GM19467 (cell line): ENCODE data around the gene CREB3L2.
"Not testable (repeated sequence)": the region's sequence is repeated elsewhere in the genome, so short reads cannot be mapped to it uniquely, and the experiment has no call there.

ENCODE experiments used
- ATAC-seq: cut with Tn5 transposase; IDR thresholded peaks from one replicate; pipeline ENCODE4 v1.9.1; 2021; ENCODE audit warnings: mild to moderate bottlenecking, moderate library complexity; ENCODE audit not compliant: unreplicated experiment

The CREB3L2 gene

GRCh38 chr7:137908106-137908505, 93.8 kb downstream of the CREB3L2 start:
- no peak for ATAC-seq

DNA sequence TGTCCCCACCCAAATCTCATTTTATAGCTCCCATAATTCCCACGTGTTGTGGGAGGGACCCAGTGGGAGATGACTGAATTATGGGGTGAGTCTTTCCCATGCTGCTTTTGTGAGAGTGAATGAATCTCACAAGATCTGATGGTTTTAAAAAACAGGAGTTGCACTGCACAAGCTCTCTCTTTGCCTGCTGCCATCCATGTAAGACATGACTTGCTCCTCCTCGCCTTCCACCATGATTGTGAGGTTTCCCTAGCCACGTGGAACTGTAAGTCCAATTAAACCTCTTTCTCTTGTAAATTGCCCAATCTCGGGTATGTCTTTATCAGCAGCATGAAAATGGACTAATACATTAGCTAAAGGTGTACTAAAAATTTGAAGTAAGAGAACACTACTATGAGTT, 95.2 kb downstream of the CREB3L2 start:
- not testable (repeated sequence) for ATAC-seq

DNA sequence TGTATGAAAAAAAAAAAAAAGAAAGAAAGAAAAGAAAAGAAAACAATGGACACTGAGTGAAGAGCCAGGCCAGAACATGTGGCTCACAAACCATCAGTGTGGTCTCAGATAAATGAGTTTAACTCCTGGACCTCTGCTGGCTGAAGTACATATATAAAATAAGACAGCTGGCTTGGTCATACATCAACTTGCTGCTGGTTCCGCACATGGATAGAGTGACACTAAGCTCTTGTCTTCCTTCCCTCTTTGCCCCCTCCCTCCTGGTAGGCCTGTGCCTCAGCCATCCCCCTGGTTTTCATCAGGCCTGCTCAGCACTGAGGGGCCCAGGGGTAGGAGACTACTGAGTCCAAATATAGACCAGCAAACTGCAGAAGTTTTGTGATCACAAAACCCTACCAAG, 97.1 kb downstream of the CREB3L2 start:
- no peak for ATAC-seq

- peak; percentile 49 for ATAC-seq
Measured at GRCh38 chr7:137903382-137904169, 98.3 kb downstream of the CREB3L2 start.

DNA sequence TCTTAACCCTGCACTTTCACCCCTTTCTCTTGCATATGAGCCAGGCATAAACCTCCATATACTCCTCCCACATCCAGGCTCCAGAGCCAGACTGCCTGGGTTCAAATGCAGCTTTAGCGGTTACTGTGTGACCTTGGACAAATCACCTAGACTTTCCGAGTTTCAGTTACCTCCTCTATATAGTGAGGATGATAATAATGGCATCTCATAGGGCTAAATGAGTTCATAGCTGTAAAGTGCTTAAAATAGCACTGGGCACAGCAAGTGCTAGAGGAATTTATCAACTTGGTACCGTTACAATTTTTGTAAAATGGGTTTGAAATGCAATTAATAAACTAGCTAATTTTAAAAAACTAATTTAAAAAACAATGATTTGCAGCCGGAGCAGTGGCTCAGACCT, 101.7 kb downstream of the CREB3L2 start:
- no peak for ATAC-seq

DNA sequence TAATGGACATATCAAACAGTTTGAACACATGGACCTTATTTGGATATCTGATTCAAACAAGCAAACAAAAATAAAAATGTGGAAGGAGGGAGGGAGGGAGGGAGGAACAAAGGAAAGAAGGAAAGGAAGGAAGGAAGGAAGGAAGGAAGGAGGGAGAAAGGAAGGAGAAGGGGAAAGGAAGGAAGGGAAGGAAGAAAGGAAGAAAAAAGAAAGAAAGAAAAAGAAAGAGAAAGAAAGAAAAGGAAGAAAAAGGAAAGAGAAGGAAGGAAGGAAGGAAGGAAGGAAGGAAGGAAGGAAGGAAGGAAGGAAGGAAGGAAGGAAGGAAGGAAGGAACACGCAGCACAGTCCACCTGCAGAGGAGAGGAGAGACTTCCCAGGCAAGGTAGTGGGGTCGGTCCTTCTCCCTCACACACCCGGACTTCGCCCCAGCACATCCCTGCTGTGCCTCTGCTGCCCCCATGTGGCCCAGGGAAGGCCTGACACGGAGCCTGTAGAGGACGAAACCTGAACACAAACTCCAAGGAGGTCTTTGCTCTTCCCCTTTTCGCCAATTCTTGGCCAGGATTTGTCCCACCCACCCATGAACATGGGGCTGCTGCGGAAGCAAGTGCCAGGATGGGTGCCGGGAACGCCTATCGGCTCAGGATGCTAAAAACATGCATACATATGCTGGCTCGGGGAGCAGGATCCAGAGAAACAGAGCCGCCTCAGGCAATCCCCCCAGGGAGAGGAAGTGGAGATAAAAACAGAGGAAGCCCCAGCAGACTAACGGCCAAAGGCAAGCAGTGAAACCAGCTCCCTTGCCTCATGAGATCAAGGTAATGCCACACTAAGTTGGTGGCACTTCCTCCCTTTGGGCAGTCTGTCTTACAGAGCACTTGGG, 102.8 kb downstream of the CREB3L2 start:
- peak; percentile 68 for ATAC-seq

GRCh38 chr7:137895301-137896221, 106.3 kb downstream of the CREB3L2 start:
- ATAC-seq = peak; percentile 60

DNA sequence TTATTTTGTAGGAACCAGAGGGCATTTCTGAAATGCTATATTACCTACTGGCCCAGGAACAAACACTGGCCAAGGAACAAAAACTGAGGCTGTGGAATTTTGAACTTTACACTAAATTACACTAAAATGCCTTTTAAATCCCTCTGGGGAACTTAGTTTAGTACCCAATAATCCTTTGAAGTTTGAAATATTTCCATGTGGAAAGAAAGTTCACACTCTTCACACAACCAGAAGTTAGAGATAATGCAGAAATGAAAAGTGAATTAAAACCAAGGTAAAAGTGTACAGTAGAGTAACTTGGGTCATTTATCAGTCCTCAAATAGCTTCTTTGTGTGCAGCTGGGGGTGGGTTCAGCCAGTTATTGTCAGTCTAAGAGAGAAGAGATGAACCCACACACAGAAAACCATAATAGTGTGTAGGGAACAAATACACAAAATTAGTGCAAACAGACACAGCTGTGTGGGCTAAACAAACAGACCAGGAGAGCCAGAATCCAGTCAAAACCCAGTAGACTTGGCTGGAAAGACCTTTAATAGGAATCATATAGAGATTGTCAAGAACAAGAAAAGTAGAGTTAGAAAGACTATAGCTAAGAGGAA, 108.6 kb downstream of the CREB3L2 start:
- no peak for ATAC-seq

DNA sequence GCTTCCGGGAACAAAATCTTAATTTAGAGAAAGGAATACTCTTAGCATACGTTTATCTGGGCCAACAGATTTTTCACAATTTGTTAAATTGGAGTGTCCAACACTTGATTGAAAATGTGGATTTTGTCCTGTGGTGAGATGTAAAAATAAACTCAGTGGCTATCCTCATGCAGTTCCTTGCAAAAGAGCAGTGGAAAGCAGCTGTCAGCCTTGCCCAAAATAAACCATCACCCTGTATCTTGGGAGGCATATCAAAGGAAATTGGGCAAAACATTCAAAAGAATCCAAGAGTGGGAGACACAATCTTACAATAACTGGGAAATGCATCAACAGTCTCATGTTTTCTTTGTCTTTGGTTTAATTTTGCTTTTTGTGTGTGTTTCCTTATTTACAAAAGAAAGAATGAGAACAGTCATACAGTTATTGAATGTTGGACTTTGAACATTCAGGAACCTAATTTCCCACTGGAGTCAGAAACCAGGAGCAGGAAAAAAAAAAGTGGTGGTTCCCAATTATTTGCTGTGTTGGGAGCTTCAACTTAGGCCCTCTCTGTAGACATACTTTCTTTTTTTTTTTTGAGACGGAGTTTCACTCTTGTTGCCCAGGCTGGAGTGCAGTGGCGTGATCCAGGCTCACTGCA, 110.8 kb downstream of the CREB3L2 start:
- no peak for ATAC-seq

DNA sequence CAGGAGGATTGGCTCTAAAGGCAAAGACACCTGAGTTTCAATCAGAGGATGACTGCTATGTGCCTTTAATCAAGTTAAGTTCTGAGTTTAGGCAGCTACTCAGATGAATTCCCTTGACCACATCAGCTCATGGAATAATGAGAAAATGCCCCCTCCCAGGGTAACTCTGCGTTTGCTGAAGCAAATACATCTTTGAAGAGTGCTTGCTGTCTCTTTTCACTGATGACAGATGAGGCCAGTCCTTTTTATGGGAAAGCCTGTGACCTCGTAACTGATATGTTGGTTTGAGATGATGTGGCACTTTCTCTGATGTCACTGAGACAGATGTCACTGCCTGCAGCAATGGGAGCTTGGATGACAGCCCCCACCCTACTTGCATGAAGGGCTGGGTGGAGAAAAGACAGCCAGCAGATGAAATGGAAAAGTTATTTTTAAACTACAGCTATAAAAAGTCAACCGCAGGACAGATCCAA, 111.4 kb downstream of the CREB3L2 start:
- ATAC-seq = no peak

GRCh38 chr7:137888241-137888640, 113.6 kb downstream of the CREB3L2 start:
- ATAC-seq = no peak

DNA sequence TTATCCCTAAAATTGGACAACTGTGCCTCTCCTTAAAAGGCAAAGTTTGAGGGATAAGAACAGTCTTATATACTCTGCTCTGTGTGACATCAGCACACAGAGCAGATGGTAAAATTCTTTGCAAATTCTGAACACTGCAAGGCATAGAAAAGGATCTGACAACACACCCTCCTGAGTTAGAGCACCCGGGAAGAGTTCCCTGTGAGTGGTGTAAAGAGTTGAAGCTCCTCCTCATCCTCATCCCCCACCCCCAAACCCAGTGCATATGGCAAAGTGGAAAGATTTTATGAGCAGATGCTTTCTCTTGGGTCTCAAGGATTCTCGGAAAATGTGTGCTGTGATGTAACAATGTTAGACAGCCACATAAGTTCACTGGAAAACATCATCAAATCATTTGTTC, 115.1 kb downstream of the CREB3L2 start:
- ATAC-seq = no peak

- ATAC-seq = no peak
Measured at GRCh38 chr7:137886281-137886680, 115.6 kb downstream of the CREB3L2 start.

DNA sequence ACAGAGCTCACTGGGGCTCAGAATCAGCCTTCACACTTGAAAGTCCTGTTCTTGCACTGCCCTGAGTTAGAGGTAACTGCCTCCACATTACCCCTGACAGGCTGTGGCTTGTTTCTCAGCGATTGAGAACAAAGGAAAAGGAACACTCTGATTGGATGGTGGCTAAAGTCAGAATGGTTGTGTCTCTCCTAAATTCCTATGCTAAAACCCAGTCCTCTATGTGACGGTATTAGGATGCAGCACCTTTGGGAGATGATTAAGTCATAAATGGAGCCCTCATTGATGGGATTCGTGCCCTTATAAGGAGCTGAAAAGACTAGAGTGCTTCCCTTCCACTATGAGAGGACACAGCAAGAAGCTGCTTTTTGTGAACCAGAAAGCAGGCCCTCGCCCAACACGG, 116.2 kb downstream of the CREB3L2 start:
- no peak for ATAC-seq

DNA sequence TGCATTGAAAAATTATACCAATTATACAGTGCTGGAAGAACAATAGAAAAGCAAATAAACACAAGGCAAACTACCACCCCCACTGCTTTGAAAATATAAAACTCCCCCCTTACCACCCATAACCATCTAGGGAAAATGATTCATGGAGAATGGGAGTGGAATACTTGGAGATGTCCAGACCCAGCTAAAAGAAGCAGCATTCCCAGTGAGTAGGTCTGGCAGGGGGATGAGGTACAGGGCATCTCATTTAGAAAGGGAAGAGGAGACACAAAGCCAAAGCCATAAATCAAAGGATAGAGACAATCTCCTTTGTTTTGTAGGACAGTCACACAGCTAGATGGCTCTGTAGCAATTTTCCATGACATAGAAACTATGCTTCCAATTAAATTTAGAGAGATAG, 119.1 kb downstream of the CREB3L2 start:
- no peak for ATAC-seq

DNA sequence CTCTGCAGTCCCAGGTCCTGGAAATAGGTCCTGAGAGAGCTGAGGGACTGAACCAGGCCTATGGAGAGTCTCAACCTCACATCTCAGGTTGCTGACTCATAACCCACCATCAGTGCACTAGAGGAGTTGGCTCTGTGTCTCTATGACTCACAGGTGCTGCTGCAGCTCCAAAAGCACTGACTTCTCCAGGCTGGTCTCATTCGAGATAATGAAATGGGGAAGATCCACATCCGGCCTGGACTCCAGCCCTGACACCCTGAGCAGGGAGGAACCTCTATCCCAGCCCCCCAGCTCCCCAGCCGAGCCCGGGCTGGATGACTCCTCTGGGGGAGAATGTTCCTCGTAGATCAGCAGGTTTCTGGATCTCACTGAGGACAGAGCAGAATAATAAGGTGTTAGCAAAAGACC, 119.6 kb downstream of the CREB3L2 start:
- peak; percentile 60 for ATAC-seq

GRCh38 chr7:137881607-137882260, 120.2 kb downstream of the CREB3L2 start:
- no peak for ATAC-seq

DNA sequence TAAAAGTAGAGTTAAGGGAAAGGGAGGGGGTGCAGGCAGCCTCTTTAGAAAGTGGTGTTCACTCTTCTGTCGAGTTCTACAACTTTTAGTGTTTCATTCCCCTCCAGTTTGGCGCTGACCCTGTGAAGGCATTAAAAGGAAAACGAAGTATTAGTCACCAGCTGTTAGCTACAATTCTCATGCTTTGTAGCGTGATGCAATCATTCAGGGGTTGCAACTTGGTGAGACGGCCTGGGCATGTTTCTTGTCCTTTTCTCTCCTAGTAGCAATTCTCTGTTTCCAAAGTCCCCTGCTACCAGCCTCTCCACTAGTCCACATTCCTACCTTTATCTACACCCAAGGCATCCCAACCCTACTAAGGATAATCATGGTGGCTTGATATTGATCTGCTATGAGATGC, 121.5 kb downstream of the CREB3L2 start:
- no peak for ATAC-seq

DNA sequence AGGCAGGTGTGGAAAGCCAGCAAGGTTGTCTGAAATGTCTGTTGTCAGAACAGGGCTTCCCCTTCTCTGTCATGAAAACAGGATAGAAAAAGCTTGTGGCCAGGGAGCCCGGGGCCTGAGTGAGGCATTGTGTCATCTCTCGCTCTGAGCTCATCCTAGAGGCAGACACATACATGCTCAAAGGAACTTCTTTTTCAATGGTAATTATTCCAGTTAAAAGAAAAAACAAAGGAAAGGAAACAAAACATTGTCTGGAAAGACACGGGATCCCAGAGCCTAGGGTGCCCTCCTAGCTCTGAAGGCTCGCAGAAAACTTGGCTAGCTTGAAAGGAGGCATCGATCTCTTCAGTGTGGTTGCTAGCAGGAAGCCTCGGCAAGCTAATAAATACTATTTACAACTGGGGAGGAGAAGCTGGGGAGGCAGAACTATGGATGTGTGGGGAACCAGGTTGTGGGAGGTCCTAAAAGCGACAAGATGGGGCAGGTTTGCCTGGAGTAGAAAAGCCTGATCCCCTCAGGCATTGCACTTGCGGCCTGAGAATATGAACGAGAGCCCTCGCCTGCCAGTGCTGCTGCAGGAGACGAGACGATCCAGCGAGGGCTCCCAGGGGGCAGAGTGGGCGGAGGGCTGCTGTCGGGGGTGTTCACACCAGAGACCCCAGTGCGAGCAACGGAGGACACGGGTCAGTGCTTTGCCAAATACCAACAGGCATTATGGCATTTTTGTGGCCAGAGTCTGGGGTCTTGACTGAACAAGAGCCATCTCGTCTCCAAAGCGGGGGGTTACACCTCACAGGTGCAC, 122.3 kb downstream of the CREB3L2 start:
- ATAC-seq = no peak
